Measurements from ENCODE around the gene GLRX5.

Gene GLRX5

DNA sequence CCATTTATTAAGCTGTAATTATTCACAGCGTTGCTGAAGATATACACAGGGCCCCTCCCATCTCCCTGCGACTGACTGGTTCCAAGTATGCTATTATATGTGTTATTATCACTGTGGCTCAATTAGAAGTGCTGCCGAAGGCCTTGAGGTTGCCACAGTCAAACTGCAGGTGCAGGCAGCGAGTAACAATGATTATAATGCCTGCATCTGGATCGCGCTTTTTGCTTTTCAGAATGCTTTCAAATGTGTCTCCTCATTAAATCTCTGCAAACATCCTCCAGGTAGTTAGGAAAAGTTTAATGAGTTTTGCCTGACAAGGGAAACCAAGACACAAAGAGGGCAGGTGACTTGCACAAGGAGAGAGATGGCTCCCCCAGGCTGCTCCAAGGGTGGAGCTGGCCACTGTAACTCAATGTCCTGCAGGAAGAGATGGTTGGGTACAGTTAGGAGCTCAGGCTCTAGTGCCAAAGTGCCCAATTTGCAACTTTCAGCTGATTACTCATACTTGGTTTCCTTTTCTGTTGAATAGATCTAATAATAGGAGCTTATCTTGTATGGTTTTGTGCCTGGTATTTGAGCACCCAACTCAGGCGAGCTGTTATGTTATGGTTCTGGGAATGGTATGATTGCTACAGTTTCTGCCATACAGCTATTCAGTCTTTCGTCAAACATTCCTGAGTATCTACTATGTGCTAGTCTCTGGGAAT, 16.7 kb upstream of the GLRX5 start:
- Histone ChIP-seq H3K27ac (ENCODE audit: low read length) (no peak overlapping the region), H3K27me3 (ENCODE audit: control insufficient read depth, insufficient read depth, low read length) (peaks cover 14% of the 10 kb centered on the region), H3K36me3 (ENCODE audit: control insufficient read depth, insufficient read depth, low read length) (no peaks in the 10 kb centered on the region), H3K9me3 (ENCODE audit: control insufficient read depth, insufficient read depth, low read length) (no peaks in the 10 kb centered on the region), H3K4me1 (ENCODE audit: control insufficient read depth, insufficient read depth, low read length) (peaks cover 7% of the 10 kb centered on the region; the same call in 1 of the 2 replicates), H3K4me3 (ENCODE audit: low read length) (no peak overlapping the region)
- no CpG with 5 or more reads among the region's 8 CpGs for WGBS (ENCODE audit: insufficient coverage, insufficient read length)
- no peak for DNase-seq (ENCODE audit: low read depth, low spot score)

DNA sequence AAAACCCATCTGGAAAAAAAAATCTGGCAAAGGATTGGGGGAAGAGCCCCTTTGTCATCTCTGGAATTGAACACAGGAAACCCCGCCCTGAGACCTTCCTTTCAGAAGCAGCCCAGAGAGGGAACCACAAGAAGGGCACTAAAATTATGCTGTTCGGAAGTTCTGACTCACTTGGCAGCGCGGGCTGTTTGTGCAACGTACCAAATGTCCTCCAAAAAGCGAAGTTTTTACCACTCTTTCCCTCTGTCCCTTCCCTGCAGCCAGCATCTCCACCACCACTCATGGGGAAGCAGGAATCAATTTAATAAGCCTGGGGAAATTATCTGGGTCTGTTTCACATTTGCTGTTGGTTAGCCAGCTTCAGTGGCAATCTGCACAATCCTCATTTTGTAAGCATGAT, 15.2 kb upstream of the GLRX5 start:
- Histone ChIP-seq H3K27me3 (ENCODE audit: control insufficient read depth, insufficient read depth, low read length) (peaks cover 14% of the 10 kb centered on the region), H3K4me1 (ENCODE audit: control insufficient read depth, insufficient read depth, low read length) (peaks cover 6% of the 10 kb centered on the region; the same call in 1 of the 2 replicates), H3K27ac (ENCODE audit: low read length) (no peak overlapping the region), H3K9me3 (ENCODE audit: control insufficient read depth, insufficient read depth, low read length) (no peaks in the 10 kb centered on the region), H3K4me3 (ENCODE audit: low read length) (no peak overlapping the region), H3K36me3 (ENCODE audit: control insufficient read depth, insufficient read depth, low read length) (no peaks in the 10 kb centered on the region)
- no peak for DNase-seq (ENCODE audit: low read depth, low spot score)
- WGBS (ENCODE audit: insufficient coverage, insufficient read length): no CpG with 5 or more reads among the region's 6 CpGs

DNA sequence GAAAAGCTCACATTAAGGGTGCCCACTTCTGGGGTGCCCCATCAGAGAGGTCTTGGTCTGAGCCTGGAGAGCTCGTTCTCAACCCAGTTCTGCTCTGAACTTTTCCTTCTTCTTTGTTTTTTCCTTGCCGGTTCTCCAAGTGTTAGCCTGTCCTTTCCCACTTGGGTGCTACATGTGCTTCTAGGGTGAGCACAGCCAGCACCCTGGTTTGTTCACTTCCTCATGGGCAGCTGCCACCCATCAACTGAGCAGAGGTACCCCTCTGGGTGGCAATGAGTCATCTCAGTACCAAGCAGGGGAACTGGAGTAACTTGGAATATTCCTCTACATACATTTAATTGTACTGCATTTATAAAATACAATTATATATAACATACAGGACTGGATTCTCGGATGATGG, 14.5 kb upstream of the GLRX5 start:
- Histone ChIP-seq H3K27me3 (ENCODE audit: control insufficient read depth, insufficient read depth, low read length) (peaks cover 13% of the 10 kb centered on the region), H3K9me3 (ENCODE audit: control insufficient read depth, insufficient read depth, low read length) (no peaks in the 10 kb centered on the region), H3K4me3 (ENCODE audit: low read length) (no peak overlapping the region), H3K36me3 (ENCODE audit: control insufficient read depth, insufficient read depth, low read length) (no peaks in the 10 kb centered on the region), H3K4me1 (ENCODE audit: control insufficient read depth, insufficient read depth, low read length) (peaks cover 3% of the 10 kb centered on the region; the same call in 1 of the 2 replicates), H3K27ac (ENCODE audit: low read length) (no peak overlapping the region)
- WGBS (ENCODE audit: insufficient coverage, insufficient read length): no CpG with 5 or more reads among the region's 3 CpGs
- no peak for DNase-seq (ENCODE audit: low read depth, low spot score)

DNA sequence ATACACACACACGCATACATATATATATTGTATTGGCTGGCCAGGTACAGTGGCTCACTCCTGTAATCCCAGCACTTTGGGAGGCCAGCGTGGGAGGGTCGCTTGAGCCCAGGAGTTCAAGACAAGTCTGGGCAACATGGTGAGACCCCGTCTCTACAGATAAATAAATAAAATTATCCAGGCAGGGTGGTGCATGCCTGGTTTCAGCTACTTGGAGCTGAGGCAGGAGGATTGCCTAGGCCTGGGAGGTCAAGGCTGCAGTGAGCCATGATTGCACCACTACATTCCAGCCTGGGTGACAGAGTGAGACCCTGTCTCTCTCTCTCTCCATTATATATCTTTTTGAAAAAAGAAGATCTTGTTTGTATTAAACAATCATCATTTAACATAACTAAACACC, 13.8 kb upstream of the GLRX5 start:
- H3K4me1 ChIP-seq (ENCODE audit: control insufficient read depth, insufficient read depth, low read length): no peaks in the 10 kb centered on the region
- no peak overlapping the region for H3K27ac ChIP-seq (ENCODE audit: low read length)

DNA sequence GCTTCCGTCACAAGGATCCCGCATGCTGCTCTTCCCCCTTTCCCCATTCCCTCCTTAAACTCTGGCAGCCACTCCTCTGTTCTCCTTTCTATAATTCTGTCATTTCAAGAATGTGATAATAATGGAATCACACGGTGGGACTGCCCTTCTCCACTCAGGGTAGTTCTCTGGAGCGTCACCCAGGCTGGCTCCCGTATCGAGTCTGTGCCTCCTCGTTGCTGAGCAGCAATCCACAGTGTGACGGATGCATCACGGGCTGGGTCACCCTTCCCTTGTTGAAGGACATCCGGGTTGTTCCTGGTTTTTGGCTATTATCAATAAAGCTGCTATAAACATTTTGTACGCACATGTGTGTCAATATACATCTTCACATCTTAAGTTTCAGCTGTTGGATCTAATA, 12.7 kb upstream of the GLRX5 start:
- no CpG with 5 or more reads among the region's 11 CpGs for WGBS (ENCODE audit: insufficient coverage, insufficient read length)
- H3K27me3 ChIP-seq (ENCODE audit: control insufficient read depth, insufficient read depth, low read length): peaks cover 3% of the 10 kb centered on the region
- H3K36me3 ChIP-seq (ENCODE audit: control insufficient read depth, insufficient read depth, low read length): no peaks in the 10 kb centered on the region
- H3K4me3 ChIP-seq (ENCODE audit: low read length): no peak overlapping the region
- no peak for DNase-seq (ENCODE audit: low read depth, low spot score)
- H3K4me1 ChIP-seq (ENCODE audit: control insufficient read depth, insufficient read depth, low read length): no peaks in the 10 kb centered on the region
- H3K9me3 ChIP-seq (ENCODE audit: control insufficient read depth, insufficient read depth, low read length): no peaks in the 10 kb centered on the region
- H3K27ac ChIP-seq (ENCODE audit: low read length): no peak overlapping the region

More for the DNA sequence above, 13.8 kb upstream of the GLRX5 start:
- no peaks in the 10 kb centered on the region for H3K36me3 ChIP-seq (ENCODE audit: control insufficient read depth, insufficient read depth, low read length)
- WGBS (ENCODE audit: insufficient coverage, insufficient read length): no CpG with 5 or more reads among the region's 4 CpGs
- DNase-seq (ENCODE audit: low read depth, low spot score): no peak
- no peaks in the 10 kb centered on the region for H3K9me3 ChIP-seq (ENCODE audit: control insufficient read depth, insufficient read depth, low read length)
- peaks cover 8% of the 10 kb centered on the region for H3K27me3 ChIP-seq (ENCODE audit: control insufficient read depth, insufficient read depth, low read length)
- no peak overlapping the region for H3K4me3 ChIP-seq (ENCODE audit: low read length)

DNA sequence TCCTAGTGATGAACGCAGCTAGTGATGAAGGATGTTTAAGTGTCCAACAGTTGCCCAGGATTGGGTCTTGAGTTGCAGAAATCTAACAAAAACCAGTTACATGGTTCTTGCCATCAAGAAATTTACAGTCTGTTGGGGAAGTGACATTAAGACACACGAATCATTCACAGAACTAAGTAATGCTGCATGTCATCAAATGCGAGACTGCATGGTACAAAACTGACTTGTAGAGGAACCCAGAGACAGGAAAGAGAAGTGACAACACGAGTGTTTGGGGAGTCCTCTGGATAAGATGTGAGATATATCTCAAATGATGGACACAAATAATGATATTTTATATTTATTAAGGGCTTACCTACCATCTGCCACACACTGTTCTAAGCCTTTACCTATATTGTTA, 12.3 kb upstream of the GLRX5 start:
- Histone ChIP-seq H3K4me3 (ENCODE audit: low read length) (no peak overlapping the region), H3K27ac (ENCODE audit: low read length) (no peak overlapping the region), H3K27me3 (ENCODE audit: control insufficient read depth, insufficient read depth, low read length) (no peaks in the 10 kb centered on the region; the same call in 1 of the 2 replicates), H3K4me1 (ENCODE audit: control insufficient read depth, insufficient read depth, low read length) (no peaks in the 10 kb centered on the region), H3K9me3 (ENCODE audit: control insufficient read depth, insufficient read depth, low read length) (no peaks in the 10 kb centered on the region), H3K36me3 (ENCODE audit: control insufficient read depth, insufficient read depth, low read length) (no peaks in the 10 kb centered on the region)
- DNase-seq (ENCODE audit: low read depth, low spot score): no peak
- no CpG with 5 or more reads among the region's 4 CpGs for WGBS (ENCODE audit: insufficient coverage, insufficient read length)

DNA sequence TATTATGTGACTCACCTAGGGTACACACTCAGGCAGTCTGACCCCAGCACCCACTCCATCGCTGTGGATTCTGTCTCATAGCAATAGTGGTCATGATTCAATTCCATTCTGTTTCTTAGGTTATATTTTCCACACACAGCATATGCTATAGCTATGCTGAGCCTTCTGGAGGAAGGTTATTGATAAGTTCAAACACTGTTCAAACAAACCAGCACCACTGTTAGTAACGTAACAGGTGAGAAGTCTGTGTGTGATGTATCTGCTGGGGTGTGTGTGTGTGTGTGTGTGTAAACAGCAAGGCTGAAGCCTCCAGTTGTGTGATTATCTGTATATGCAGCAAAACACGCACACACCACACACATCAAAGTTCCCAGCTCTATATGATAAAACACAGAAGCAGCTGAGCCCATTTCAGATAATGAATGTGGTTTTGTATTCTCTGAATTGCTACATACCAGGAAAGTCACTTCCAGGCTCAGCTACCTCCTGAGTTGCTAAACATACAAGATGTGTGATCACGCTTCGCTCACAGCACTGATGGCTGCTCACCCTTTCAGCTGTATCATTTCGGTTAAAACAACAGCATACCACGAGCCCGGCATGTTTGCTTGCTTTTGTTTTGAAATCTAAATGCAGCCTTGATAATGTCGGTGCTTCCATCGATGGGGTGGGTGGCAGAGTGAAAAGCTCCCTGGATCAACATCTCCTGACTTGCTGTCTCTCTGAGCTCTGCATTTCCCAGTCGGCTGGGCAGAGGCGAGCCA, 11.6 kb upstream of the GLRX5 start:
- no CpG with 5 or more reads among the region's 12 CpGs for WGBS (ENCODE audit: insufficient coverage, insufficient read length)
- no peak overlapping the region for H3K4me3 ChIP-seq (ENCODE audit: low read length)
- H3K4me1 ChIP-seq (ENCODE audit: control insufficient read depth, insufficient read depth, low read length): no peaks in the 10 kb centered on the region
- H3K36me3 ChIP-seq (ENCODE audit: control insufficient read depth, insufficient read depth, low read length): no peaks in the 10 kb centered on the region
- no peaks in the 10 kb centered on the region; the same call in 1 of the 2 replicates for H3K27me3 ChIP-seq (ENCODE audit: control insufficient read depth, insufficient read depth, low read length)
- DNase-seq (ENCODE audit: low read depth, low spot score): no peak
- H3K9me3 ChIP-seq (ENCODE audit: control insufficient read depth, insufficient read depth, low read length): no peaks in the 10 kb centered on the region
- no peak overlapping the region for H3K27ac ChIP-seq (ENCODE audit: low read length)

DNA sequence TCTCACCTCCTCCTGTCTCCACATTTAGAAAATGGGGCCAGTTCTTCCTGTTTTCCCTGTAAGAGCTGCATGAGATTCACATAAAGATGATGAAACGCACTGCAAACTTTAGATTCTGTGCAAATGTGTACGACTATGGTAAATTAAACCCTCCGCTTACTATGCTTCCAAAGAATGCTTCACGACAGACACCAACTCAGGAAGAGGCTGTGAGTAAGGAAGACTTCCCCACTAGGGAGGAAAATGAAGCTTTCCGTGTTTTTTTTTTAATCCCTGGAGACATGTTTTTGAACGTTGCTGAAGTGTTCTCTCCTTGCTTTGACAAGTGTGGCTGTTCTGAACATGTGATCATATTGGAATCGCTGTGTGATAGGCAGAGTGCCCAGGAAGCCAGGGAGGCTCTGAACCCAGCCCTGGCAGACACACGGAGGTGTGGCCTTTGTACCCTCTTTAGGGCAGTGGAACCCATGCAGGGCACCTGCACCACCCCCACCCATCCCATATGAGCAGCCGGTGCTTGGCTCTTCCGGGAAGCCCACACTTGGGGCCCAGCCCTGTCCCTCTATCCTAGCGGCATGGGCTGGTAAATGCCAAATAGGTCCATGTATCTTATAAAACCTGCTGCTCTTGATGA, 10.9 kb upstream of the GLRX5 start:
- DNase-seq (ENCODE audit: low read depth, low spot score): no peak

DNA sequence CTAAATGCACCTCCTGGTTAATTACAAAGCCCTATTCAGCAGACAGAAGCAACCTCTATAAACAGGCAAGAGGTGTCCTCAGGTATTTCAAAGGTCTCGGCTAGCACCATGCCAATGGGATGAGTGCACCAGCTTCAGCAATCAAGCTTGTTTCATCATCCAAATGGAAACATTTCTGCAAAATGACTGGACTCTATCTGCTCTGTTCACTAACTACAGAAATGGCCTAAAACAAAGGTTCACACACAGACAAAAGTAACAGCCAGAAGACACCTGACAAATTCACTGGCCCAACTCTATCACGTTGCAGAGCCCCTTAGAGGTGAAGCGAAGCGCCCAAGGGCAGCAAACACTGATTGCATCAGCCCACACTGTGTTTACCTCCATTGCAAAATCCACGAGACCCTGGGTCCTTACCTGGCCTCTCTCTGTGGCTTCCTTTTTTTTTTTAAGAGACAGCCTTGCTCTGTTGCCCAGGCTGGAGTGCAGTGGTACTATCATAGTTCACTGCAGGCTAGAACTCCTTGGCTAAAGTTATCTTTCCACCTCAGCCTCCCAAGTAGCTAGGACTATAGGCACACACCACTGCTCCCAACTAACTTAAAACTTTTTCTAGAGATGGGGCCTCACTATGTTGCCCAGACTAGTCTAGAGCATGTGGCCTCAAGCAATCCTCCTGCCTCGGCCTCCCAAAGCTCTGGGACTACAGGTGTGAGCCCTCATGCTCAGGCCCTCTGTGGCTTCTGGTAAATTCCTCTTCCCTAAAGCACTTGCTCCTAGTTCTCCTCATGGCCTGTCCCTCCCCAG, 9.9 kb upstream of the GLRX5 start:
- Histone ChIP-seq H3K4me3 (ENCODE audit: low read length) (no peak overlapping the region), H3K4me1 (ENCODE audit: control insufficient read depth, insufficient read depth, low read length) (no peaks in the 10 kb centered on the region), H3K27me3 (ENCODE audit: control insufficient read depth, insufficient read depth, low read length) (no peaks in the 10 kb centered on the region), H3K36me3 (ENCODE audit: control insufficient read depth, insufficient read depth, low read length) (no peaks in the 10 kb centered on the region), H3K27ac (ENCODE audit: low read length) (no peak overlapping the region), H3K9me3 (ENCODE audit: control insufficient read depth, insufficient read depth, low read length) (no peaks in the 10 kb centered on the region)
- no peak for DNase-seq (ENCODE audit: low read depth, low spot score)
- WGBS (ENCODE audit: insufficient coverage, insufficient read length): no CpG with 5 or more reads among the region's 6 CpGs

More for the DNA sequence above, 10.9 kb upstream of the GLRX5 start:
- Histone ChIP-seq H3K27me3 (ENCODE audit: control insufficient read depth, insufficient read depth, low read length) (no peaks in the 10 kb centered on the region), H3K36me3 (ENCODE audit: control insufficient read depth, insufficient read depth, low read length) (no peaks in the 10 kb centered on the region), H3K9me3 (ENCODE audit: control insufficient read depth, insufficient read depth, low read length) (no peaks in the 10 kb centered on the region), H3K27ac (ENCODE audit: low read length) (no peak overlapping the region), H3K4me1 (ENCODE audit: control insufficient read depth, insufficient read depth, low read length) (no peaks in the 10 kb centered on the region), H3K4me3 (ENCODE audit: low read length) (no peak overlapping the region)
- no CpG with 5 or more reads among the region's 11 CpGs for WGBS (ENCODE audit: insufficient coverage, insufficient read length)

DNA sequence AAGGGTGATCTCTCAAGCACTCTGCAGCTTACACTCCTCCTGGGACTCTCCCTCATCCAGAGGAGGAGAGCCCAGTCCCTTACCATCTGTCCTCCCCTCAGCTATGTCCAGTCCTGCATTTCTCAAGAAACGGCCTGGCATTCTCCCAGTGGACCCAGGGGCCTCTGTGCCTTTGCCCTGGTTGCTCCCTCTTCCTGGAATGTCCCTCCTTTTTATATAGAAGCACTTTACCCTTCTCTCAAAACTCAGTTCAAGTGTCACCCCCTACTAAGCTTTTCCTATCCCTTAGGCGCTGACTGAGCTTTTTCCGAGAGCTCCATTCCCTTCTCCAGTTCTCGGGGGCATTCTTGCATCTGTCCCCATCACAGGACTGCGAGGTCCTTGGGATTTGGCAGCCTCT, 8.9 kb upstream of the GLRX5 start:
- no peaks in the 10 kb centered on the region for H3K4me1 ChIP-seq (ENCODE audit: control insufficient read depth, insufficient read depth, low read length)
- no peak overlapping the region for H3K27ac ChIP-seq (ENCODE audit: low read length)
- no peak for DNase-seq (ENCODE audit: low read depth, low spot score)
- H3K4me3 ChIP-seq (ENCODE audit: low read length): no peak overlapping the region
- WGBS (ENCODE audit: insufficient coverage, insufficient read length): no CpG with 5 or more reads among the region's 5 CpGs
- H3K27me3 ChIP-seq (ENCODE audit: control insufficient read depth, insufficient read depth, low read length): no peaks in the 10 kb centered on the region
- H3K36me3 ChIP-seq (ENCODE audit: control insufficient read depth, insufficient read depth, low read length): 0 out of 2 replicates have a peak, but pooled peaks cover 4% of the 10 kb centered on the region
- no peaks in the 10 kb centered on the region for H3K9me3 ChIP-seq (ENCODE audit: control insufficient read depth, insufficient read depth, low read length)
